KMS-11 (cell line): ENCODE data around the gene CTBP1.

ENCODE experiments used
- H2AFZ ChIP-seq: fragments of 200-600 bp; sonication (generic); 2 replicates; pipeline ENCODE4 v1.6.1; 2016; ENCODE audit warnings: antibody characterized with exemption, mixed run types, low read depth
- H3K27ac ChIP-seq: fragments of 200-600 bp; sonication (generic); 2 replicates; pipeline ENCODE4 v1.6.1; 2016; ENCODE audit warnings: mild to moderate bottlenecking, mixed run types
- H3K27me3 ChIP-seq: fragments of 200-600 bp; sonication (generic); 2 replicates; pipeline ENCODE4 v1.6.1; 2017; ENCODE audit warnings: mild to moderate bottlenecking, low read depth, mixed run types, moderate library complexity; ENCODE audit not compliant: insufficient read depth
- H3K36me3 ChIP-seq: fragments of 200-600 bp; sonication (generic); 2 replicates; pipeline ENCODE4 v1.6.1; 2017; ENCODE audit warnings: mild to moderate bottlenecking, mixed run types; ENCODE audit not compliant: insufficient read depth
- H3K4me1 ChIP-seq: fragments of 200-600 bp; sonication (generic); 2 replicates; pipeline ENCODE4 v1.6.1; 2016; ENCODE audit warnings: mild to moderate bottlenecking, low read depth, mixed run types; ENCODE audit not compliant: poor library complexity, severe bottlenecking
- H3K4me2 ChIP-seq: fragments of 200-600 bp; sonication (generic); 2 replicates; pipeline ENCODE4 v1.7.0; 2016; ENCODE audit warnings: mild to moderate bottlenecking, mixed run types
- H3K4me3 ChIP-seq: fragments of 200-600 bp; sonication (generic); IDR thresholded peaks from 2 replicates; pipeline ENCODE4 v1.6.1; 2017; ENCODE audit warnings: low read depth, low read length, mixed read lengths; ENCODE audit not compliant: insufficient read depth
- H3K79me2 ChIP-seq: fragments of 200-600 bp; sonication (generic); 2 replicates; pipeline ENCODE4 v1.6.1; 2016; ENCODE audit warnings: low read depth, mixed run types; ENCODE audit not compliant: insufficient read depth
- H3K9ac ChIP-seq: fragments of 200-600 bp; sonication (generic); 2 replicates; pipeline ENCODE4 v1.6.1; 2016; ENCODE audit warnings: mild to moderate bottlenecking, mixed run types
- H4K20me1 ChIP-seq: fragments of 200-600 bp; sonication (generic); 2 replicates; pipeline ENCODE4 v1.6.1; 2016; ENCODE audit warnings: mild to moderate bottlenecking, mixed run types; ENCODE audit not compliant: insufficient read depth
- TF ChIP-seq, protein P1 (sequence below): fragments of 200-600 bp; sonication (generic); conservative IDR thresholded peaks from 2 replicates; pipeline ENCODE4 v1.6.1; 2017; ENCODE audit warnings: low read depth, mild to moderate bottlenecking, antibody characterized with exemption, low read length, moderate library complexity, mixed read lengths

The CTBP1 gene

DNA sequence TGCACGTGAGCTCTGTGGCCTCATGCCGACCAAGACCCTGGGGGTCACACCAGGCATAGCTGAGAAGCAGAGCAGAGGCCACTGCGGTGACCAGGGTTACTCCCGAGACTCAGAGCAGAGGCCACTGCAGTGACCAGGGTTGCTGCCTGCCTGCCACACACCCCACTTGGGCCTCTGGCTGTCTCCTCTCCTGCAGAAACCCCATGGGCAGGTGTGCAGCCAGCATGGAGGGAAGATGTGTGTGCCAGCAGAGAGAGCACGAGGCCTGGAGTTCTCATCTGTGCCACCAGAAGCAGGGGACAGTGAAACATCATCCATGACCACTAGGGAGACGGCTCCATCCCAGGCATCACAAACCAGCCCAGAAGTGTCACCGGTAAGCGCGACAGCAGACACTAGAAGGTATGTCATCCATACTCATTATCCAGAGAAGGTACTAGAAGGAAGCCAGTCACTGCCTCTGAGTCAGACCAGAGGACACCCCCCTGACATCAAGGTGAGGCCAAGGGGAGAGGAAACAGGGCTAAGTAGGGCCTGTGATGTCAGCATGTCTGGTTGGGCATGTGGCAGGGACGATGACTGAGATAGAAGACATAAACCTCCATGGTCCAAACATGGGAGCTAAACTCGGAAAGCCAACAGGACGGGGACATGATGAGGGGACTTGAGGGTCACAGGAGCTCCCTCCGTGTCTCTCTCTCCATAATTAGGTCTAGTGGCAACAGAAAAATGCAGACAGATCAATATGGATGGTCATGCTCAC lies 52.3 kb downstream of the CTBP1 start:
- Histone ChIP-seq H3K79me2 (no peaks in the 10 kb centered on the region), H3K27me3 (no peaks in the 10 kb centered on the region), H3K4me2 (no peak overlapping the region), H3K4me3 (no peak overlapping the region), H4K20me1 (no peaks in the 10 kb centered on the region), H3K27ac (no peak overlapping the region), H3K9ac (no peak overlapping the region), H3K36me3 (no peaks in the 10 kb centered on the region), H3K4me1 (peaks cover 10% of the 10 kb centered on the region), H2AFZ (no peak overlapping the region)
- TF ChIP-seq, protein P1, sequence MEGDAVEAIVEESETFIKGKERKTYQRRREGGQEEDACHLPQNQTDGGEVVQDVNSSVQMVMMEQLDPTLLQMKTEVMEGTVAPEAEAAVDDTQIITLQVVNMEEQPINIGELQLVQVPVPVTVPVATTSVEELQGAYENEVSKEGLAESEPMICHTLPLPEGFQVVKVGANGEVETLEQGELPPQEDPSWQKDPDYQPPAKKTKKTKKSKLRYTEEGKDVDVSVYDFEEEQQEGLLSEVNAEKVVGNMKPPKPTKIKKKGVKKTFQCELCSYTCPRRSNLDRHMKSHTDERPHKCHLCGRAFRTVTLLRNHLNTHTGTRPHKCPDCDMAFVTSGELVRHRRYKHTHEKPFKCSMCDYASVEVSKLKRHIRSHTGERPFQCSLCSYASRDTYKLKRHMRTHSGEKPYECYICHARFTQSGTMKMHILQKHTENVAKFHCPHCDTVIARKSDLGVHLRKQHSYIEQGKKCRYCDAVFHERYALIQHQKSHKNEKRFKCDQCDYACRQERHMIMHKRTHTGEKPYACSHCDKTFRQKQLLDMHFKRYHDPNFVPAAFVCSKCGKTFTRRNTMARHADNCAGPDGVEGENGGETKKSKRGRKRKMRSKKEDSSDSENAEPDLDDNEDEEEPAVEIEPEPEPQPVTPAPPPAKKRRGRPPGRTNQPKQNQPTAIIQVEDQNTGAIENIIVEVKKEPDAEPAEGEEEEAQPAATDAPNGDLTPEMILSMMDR: no peak

DNA sequence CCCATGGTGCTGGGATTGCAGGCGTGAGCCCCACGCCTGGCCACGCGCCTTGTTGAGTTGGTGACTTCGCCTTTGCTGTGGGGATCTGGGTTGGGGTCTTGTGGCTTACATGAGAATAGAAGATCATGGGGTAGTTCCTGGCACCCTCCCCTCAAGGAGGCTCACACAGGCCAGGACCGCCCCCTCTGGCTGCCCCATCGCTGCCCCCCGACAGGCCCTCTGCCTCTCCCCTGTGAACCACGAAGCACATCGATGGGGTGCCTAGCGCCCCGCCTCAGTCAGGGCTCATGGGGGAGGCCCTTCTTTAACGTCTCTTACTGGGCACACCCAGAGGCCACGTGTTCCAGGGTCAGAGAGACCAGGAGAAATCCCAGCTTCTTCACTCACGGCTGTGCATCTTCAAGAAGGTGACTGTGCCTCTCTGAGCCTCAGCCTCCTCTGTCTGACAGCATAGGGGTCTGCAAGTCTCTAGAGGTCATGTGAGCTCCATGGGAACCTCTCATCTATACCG lies 53.0 kb downstream of the CTBP1 start:
- no peak overlapping the region for H3K9ac ChIP-seq
- no peaks in the 10 kb centered on the region for H4K20me1 ChIP-seq
- no peaks in the 10 kb centered on the region for H3K79me2 ChIP-seq
- no peak overlapping the region for H2AFZ ChIP-seq
- TF ChIP-seq, protein P1: no peak
- no peak overlapping the region for H3K27ac ChIP-seq
- H3K4me3 ChIP-seq: no peak overlapping the region
- no peak overlapping the region for H3K4me2 ChIP-seq
- no peaks in the 10 kb centered on the region for H3K27me3 ChIP-seq
- no peaks in the 10 kb centered on the region for H3K36me3 ChIP-seq
- H3K4me1 ChIP-seq: peaks cover 10% of the 10 kb centered on the region

DNA sequence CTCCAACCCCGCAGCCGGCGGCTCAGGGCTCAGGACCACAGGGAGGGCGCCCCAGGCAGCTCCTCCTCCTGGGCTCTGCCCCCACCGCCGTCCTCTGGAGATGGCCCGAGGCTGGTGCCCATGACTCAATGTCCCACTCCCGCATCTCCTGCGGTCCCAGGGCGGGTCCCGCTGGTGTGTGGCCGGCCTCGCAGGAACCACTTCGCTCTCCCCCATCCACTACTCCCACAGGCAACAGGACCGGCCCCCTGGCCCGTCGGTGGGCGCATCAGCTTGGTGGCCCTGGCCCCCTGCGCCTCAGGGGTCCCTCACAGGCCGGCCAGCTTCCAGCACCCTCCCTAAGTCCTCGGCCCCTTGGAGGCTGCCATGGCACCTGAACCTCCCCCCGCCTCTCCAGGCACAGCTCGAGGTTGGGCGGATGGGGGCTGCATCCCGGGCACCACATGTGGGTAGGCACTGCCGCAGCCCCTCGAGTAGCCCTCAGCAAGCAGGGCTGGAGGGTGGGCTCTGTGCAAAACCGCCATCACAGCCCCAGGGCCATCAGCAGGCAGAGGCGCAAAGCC lies 53.7 kb downstream of the CTBP1 start:
- TF ChIP-seq, protein P1: no peak
- Histone ChIP-seq H3K36me3 (no peaks in the 10 kb centered on the region), H4K20me1 (no peaks in the 10 kb centered on the region), H3K27me3 (no peaks in the 10 kb centered on the region), H3K27ac (no peak overlapping the region), H3K4me3 (no peak overlapping the region), H3K4me2 (no peak overlapping the region), H3K79me2 (no peaks in the 10 kb centered on the region), H3K4me1 (peaks cover 2% of the 10 kb centered on the region), H3K9ac (no peak overlapping the region), H2AFZ (no peak overlapping the region)

DNA sequence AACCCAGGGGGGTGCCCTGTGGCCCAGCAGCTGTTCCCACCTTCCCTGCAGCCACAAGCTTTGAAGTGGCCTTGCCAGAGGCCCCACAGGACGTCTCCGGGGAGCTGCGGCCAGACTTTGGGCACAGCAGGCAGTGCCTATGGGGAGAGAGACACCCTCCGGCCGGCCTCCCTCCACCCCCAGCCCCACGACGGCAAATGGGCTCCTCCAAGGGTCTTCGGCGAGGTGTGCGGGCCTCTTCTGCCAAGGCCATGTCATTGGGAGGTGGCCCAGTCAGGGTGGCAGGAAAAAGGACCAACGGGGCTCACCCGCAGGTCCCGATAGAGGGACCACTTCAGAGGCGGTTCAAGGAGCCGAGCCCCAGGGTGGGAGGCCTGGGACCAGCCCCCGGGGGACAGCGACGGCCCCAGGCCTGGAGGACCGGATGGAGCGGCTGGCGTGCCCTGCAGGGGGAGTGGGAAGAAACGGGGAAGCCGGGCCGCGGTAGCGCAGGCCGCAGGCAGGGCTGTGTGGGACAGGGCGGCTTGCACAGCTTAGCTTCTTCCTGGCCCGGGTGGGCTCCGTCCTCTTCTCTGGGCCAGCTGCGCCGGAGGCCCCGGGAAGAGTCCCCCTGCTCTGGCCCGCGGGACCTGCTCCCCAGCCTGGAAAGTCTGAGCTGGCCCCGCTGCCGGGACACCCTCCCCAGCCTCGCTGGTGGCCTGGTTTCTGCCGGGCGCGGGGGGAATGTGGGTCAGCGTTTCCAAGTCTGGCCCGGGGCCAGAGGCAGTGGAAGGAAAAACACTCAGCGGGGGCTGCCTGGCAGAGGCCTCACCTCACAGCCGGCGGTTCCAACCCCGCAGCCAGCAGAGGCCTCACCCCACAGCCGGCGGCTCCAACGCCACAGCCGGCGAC lies 54.7 kb downstream of the CTBP1 start:
- no peak overlapping the region for H3K9ac ChIP-seq
- no peaks in the 10 kb centered on the region for H3K36me3 ChIP-seq
- no peaks in the 10 kb centered on the region for H3K27me3 ChIP-seq
- H3K4me3 ChIP-seq: no peak overlapping the region
- no peak overlapping the region for H2AFZ ChIP-seq
- TF ChIP-seq, protein P1: no peak
- H3K79me2 ChIP-seq: no peaks in the 10 kb centered on the region
- no peak overlapping the region for H3K4me2 ChIP-seq
- no peak overlapping the region for H3K27ac ChIP-seq
- H4K20me1 ChIP-seq: no peaks in the 10 kb centered on the region
- H3K4me1 ChIP-seq: no peaks in the 10 kb centered on the region
